Measurements from ENCODE around the gene HTRA3.

The HTRA3 gene

DNA sequence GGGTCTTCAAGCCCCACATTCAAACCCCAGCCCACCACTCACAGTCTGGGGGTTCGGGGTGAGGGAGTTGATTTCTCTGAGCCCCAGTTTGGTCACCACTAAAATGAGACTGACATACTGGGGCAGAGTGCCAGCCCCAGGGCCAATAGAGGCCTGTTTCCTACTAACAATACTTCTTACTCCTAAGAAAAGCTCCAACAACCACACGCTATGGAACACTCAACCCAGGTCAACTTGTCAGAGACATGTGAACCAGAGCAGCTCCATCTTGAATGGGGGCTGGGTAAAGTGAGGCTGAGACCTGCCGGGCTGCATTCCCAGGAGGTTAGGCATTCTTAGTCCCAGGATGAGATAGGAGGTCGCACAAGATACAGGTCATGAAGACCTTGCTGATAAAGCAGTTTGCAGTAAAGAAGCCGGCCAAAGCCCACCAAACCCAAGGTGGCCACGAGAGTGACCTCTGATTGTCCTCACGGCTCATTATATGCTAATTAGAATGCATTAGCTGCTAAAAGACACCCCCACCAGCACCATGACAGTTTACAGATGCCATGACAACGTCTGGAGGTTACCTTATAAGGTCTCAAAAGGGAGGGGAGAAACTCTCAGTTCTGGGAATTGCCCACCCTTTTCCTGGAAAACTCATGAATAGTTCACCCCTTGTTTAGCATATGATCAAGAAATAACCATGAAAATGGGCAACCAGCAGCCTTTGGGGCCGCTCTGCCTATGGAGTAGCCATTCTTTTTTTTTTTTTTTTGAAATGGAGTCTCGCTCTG lies 26.6 kb upstream of the HTRA3 start:
- TF ChIP-seq EZH2 (IDR thresholded peaks at IDR 0.05) (no peak), FOXP2 (optimal IDR thresholded peaks at IDR 0.05; ENCODE audit: control extremely low read depth, extremely low read length, insufficient read depth) (no peak), POLR2AphosphoS5 (IDR thresholded peaks at IDR 0.05; ENCODE audit: borderline replicate concordance, low read depth, low read length) (no peak)
- no peak overlapping the region for H3K9ac ChIP-seq (ENCODE audit: insufficient read length)
- no peak overlapping the region for H3K27ac ChIP-seq

DNA sequence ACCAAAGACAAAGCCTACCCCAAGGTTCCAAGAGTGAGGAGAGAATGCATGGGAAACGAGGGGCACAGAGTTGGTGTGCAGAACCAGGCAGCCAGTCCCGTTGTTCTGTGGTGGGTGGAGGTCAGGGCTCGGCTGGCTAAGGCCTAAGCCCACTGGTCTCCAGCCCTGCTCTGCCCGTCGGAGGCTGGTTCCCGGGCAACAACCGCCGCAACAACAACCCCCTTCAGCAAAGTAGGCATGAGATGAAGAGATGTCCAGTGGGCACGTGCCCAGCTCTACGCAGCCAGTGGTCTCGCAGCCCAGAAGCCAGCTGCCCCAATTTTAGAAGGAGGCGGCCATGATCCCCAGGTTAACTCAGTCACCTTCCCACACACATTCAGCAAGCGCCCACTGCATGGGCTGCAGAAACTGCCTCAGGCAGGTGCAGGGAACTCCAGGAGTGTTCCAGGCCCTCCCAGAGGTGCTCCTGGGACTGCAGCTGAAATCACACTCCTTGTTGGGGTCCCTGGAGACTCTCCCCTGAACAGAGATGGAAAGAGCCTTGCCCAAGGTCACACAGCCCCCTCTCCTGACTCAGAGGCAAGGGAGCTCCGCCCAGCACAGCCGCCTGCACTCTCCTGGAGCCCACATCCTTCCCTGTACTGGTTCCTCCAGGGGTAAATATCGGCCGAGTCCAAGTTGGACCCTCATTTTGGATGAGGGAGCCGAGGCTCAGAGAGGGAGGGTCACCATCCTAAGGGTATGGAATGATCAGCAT lies 25.4 kb upstream of the HTRA3 start:
- Histone ChIP-seq H3K9me3 (ENCODE audit: low read depth, low read length) (no peaks in the 10 kb centered on the region), H3K36me3 (ENCODE audit: insufficient read depth, low read length) (no peaks in the 10 kb centered on the region), H3K27ac (no peak overlapping the region), H3K4me3 (no peak overlapping the region), H3K9ac (ENCODE audit: insufficient read length) (no peak overlapping the region)
- TF ChIP-seq FOXP2 (optimal IDR thresholded peaks at IDR 0.05; ENCODE audit: control extremely low read depth, extremely low read length, insufficient read depth) (no peak), POLR2AphosphoS5 (IDR thresholded peaks at IDR 0.05; ENCODE audit: borderline replicate concordance, low read depth, low read length) (no peak), EZH2 (IDR thresholded peaks at IDR 0.05) (no peak)
- DNase-seq (ENCODE audit: low read depth, low spot score): no peak

More for the DNA sequence above, 26.6 kb upstream of the HTRA3 start:
- no peak overlapping the region for H3K4me3 ChIP-seq
- no peaks in the 10 kb centered on the region for H3K9me3 ChIP-seq (ENCODE audit: low read depth, low read length)
- H3K36me3 ChIP-seq (ENCODE audit: insufficient read depth, low read length): no peaks in the 10 kb centered on the region
- no peak for DNase-seq (ENCODE audit: low read depth, low spot score)

DNA sequence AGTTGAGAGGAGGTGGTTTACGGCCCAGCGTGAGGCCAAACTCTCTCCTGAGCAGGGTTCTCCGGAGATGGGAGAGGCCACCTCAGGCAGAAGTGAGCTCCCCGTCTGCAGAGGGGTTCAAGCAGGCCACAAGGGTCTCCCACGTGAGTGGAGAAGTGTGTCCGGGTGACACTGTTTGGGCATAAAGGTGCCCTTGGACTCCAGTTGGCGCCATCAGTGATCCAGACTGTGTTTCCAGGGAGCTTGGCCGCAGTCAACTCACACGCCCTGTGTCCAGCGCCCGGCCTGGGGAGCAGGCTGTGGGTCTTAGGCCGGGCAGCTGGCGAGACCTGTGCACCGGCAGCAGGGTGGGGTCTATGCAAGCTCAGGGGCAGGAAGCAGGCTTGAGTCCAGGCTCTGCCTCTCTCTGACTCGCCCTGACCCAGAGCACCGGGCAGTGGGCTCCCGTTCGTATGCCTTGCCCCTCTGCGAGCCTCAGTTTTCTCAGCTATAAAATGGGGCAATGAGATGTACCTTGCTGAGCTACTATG lies 24.6 kb upstream of the HTRA3 start:
- Histone ChIP-seq H3K27ac (no peak overlapping the region), H3K36me3 (ENCODE audit: insufficient read depth, low read length) (no peaks in the 10 kb centered on the region), H3K9me3 (ENCODE audit: low read depth, low read length) (no peaks in the 10 kb centered on the region), H3K9ac (ENCODE audit: insufficient read length) (no peak overlapping the region), H3K4me3 (no peak overlapping the region)
- DNase-seq (ENCODE audit: low read depth, low spot score): no peak
- TF ChIP-seq EZH2 (IDR thresholded peaks at IDR 0.05): no peak
- TF ChIP-seq POLR2AphosphoS5 (IDR thresholded peaks at IDR 0.05; ENCODE audit: borderline replicate concordance, low read depth, low read length): no peak
- TF ChIP-seq FOXP2 (optimal IDR thresholded peaks at IDR 0.05; ENCODE audit: control extremely low read depth, extremely low read length, insufficient read depth): no peak

DNA sequence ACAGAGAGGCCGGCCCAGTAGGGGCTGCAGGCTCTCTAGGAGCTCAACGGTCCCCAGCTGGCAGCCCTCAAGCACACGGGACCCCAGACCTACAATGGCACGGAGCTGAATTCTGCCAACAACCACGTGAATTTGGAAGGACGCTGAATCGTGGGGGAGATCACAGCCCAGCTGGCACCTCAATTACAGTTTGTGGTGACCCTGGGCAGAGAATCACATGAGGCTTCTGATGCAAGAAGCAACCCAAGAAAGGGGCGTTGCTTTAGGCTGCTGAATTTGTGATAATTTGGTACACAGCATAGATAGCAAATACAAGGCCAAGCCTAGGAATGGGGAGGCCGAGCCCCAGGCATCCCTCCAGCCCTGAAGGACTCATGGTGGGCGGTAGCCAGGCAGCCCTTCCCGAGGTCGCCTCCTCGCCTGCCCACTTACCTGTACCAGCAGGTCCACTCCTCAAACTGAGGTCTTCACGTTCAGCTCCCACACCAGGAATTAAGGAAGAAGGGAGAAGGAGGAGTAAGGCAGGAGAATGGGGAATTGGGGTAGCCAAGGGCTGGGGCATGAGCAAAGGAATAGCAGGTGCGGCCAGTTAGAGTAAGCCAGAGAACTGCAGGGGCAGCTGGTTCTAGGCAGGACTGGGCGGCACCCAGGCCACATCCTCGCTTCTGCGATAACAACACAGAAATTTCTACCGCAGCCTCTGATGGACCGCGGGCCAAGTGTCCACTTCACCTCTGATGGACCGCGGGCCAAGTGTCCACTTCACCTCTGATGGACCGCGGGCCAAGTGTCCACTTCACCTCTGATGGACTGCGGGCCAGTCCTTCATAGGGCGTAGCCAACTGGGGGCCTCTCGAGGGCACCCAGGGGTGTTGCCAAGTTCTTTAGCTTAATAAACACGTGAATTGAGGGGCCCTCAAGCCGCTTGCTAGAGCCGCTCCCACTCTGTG lies 23.4 kb upstream of the HTRA3 start:
- no peak for DNase-seq (ENCODE audit: low read depth, low spot score)
- Histone ChIP-seq H3K27ac (no peak overlapping the region), H3K36me3 (ENCODE audit: insufficient read depth, low read length) (no peaks in the 10 kb centered on the region), H3K9ac (ENCODE audit: insufficient read length) (no peak overlapping the region), H3K9me3 (ENCODE audit: low read depth, low read length) (no peaks in the 10 kb centered on the region), H3K4me3 (no peak overlapping the region)
- no peak for TF ChIP-seq EZH2 (IDR thresholded peaks at IDR 0.05)
- TF ChIP-seq POLR2AphosphoS5 (IDR thresholded peaks at IDR 0.05; ENCODE audit: borderline replicate concordance, low read depth, low read length): no peak
- TF ChIP-seq FOXP2 (optimal IDR thresholded peaks at IDR 0.05; ENCODE audit: control extremely low read depth, extremely low read length, insufficient read depth): no peak

DNA sequence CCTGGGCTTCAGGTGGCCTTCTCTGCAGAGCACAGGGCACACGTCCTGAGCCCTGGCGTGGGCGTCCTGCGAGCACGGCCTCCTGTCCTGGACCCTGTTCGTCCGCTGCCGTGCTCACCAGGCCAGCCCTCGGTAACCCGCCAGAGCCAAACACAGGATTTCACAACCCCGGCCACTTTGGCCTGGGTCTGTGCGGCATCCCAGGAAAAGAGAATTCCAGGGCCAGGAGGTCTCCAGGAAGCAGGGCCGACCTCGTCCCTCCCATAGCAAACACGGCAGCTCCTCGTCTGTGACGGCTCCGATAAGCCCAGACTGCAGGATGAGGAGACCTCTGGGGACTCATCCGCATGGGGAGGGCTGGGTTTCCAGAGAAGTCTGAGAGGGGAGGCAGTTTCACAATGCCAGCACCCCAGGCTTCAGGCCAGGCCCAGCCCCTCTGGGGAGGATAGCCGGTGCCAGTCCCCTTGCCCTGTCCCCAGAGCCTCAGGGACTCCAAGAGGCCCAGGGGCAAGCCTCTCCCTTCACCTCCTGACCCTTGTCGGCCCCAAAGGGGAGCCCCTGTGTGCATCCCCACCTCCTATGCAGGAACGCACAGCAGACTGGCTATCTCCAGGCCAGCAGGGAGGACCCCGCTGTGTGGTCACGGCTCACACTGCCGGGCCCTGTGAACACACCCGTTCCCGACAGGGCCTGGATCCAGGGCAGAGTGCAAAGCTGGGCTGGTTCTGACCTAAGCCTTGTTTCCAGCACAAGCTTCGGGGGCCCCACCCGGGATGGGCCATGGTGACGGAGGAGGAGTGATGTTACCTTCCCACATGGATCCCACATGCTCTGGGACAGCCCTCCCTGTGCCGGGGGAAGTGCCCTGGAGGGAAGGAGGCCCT lies 22.3 kb upstream of the HTRA3 start:
- Histone ChIP-seq H3K9ac (ENCODE audit: insufficient read length) (no peak overlapping the region), H3K36me3 (ENCODE audit: insufficient read depth, low read length) (no peaks in the 10 kb centered on the region), H3K9me3 (ENCODE audit: low read depth, low read length) (no peaks in the 10 kb centered on the region), H3K27ac (no peak overlapping the region), H3K4me3 (no peak overlapping the region)
- DNase-seq (ENCODE audit: low read depth, low spot score): no peak
- no peak for TF ChIP-seq FOXP2 (optimal IDR thresholded peaks at IDR 0.05; ENCODE audit: control extremely low read depth, extremely low read length, insufficient read depth)
- TF ChIP-seq EZH2 (IDR thresholded peaks at IDR 0.05): no peak
- TF ChIP-seq POLR2AphosphoS5 (IDR thresholded peaks at IDR 0.05; ENCODE audit: borderline replicate concordance, low read depth, low read length): no peak

DNA sequence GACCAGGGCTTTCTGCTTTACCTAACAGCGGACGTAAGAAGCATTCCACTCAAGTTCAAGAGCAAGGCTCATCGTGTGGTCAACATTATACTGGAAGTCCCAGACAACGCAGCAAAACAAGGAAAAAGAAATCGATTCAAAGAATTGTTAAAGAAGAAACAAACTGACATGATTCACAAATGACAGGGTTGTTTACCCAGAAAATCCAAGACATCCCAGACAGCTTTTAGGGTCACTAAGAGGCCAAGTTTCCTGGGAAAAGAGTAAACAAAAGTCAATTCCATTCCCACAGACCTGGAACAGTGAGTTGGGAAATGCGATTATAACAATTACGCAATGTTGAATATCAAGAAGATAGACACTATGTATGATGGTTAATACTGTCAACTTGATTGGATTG lies 21.5 kb upstream of the HTRA3 start:
- Histone ChIP-seq H3K36me3 (ENCODE audit: insufficient read depth, low read length) (no peaks in the 10 kb centered on the region), H3K9ac (ENCODE audit: insufficient read length) (no peak overlapping the region), H3K27ac (no peak overlapping the region), H3K4me3 (no peak overlapping the region), H3K9me3 (ENCODE audit: low read depth, low read length) (no peaks in the 10 kb centered on the region)
- DNase-seq (ENCODE audit: low read depth, low spot score): no peak
- TF ChIP-seq FOXP2 (optimal IDR thresholded peaks at IDR 0.05; ENCODE audit: control extremely low read depth, extremely low read length, insufficient read depth) (no peak), POLR2AphosphoS5 (IDR thresholded peaks at IDR 0.05; ENCODE audit: borderline replicate concordance, low read depth, low read length) (no peak), EZH2 (IDR thresholded peaks at IDR 0.05) (no peak)

DNA sequence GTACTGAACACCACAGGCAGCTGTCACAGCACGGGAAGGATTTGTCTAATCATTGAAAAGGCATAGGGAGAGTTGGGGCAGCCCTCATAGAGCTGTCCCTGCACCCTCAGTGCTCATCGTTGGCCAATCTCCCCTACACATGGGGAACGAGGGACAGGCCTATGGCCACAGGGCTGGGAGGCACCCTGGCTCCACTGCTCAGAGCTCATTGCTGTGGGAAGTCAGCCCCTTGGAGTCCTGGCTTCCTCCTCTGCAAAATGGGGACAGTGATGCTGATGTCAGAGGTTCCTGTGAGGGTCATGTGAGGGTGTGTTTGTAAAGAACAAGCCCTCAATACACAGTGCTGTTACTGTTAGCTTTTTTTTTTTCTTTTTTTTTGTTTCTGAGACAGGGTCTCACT lies 19.3 kb upstream of the HTRA3 start:
- Histone ChIP-seq H3K4me3 (no peak overlapping the region), H3K36me3 (ENCODE audit: insufficient read depth, low read length) (no peaks in the 10 kb centered on the region), H3K9me3 (ENCODE audit: low read depth, low read length) (no peaks in the 10 kb centered on the region), H3K27ac (no peak overlapping the region), H3K9ac (ENCODE audit: insufficient read length) (no peak overlapping the region)
- no peak for DNase-seq (ENCODE audit: low read depth, low spot score)
- no peak for TF ChIP-seq EZH2 (IDR thresholded peaks at IDR 0.05)
